MCF 10A (cell line): ENCODE measurements around the gene CNPY1. TPM values are rescaled to one million over a fixed set of nuclear protein-coding genes. Genes with fewer than 3 reads are reported as not detected.

Experiments
- BruUV-seq: library from RNA; stranded (reverse); fragments of 400-500 nt; replicated peaks from 2 replicates; lab custom pipeline; 2021; lab: Mats Ljungman, UMichigan
- CTCF ChIA-PET: fragments of 300-600 bp; sonication (Branson Sonifier 250); formaldehyde crosslinking; extraction: SDS; loops from one replicate; lab custom pipeline; 2021; ENCODE audit warnings: antibody characterized with exemption, inconsistent platforms; lab: Yijun Ruan, JAX
- POLR2A ChIA-PET: fragments of 300-600, 350-650 bp; sonication (Branson Sonifier 250); formaldehyde crosslinking; extraction: SDS; loops from one replicate; lab custom pipeline; 2020; ENCODE audit warnings: antibody characterized with exemption, inconsistent platforms; lab: Yijun Ruan, JAX
- DNase-seq: peaks from one replicate; pipeline ENCODE4 v3.0.0-alpha.2; 2018; ENCODE audit not compliant: unreplicated experiment
- H3K27ac Mint-ChIP-seq: one replicate; pipeline ENCODE4 v1.8.0; 2022; ENCODE audit warnings: mild to moderate bottlenecking, low read depth, mixed read lengths; ENCODE audit not compliant: unreplicated experiment
- H3K27me3 Mint-ChIP-seq: one replicate; pipeline ENCODE4 v1.8.0; 2022; ENCODE audit warnings: mixed read lengths; ENCODE audit not compliant: insufficient read depth, unreplicated experiment
- H3K36me3 Mint-ChIP-seq: one replicate; pipeline ENCODE4 v1.8.0; 2022; ENCODE audit warnings: mild to moderate bottlenecking, moderate library complexity, mixed read lengths; ENCODE audit not compliant: insufficient read depth, unreplicated experiment
- H3K4me1 Mint-ChIP-seq: one replicate; pipeline ENCODE4 v1.8.0; 2022; ENCODE audit warnings: mixed read lengths; ENCODE audit not compliant: insufficient read depth, unreplicated experiment
- H3K4me3 Mint-ChIP-seq: one replicate; pipeline ENCODE4 v1.8.0; 2022; ENCODE audit warnings: mild to moderate bottlenecking, moderate library complexity, mixed read lengths; ENCODE audit not compliant: unreplicated experiment
- H3K9me3 Mint-ChIP-seq: one replicate; pipeline ENCODE4 v1.8.0; 2022; ENCODE audit warnings: mixed read lengths; ENCODE audit not compliant: unreplicated experiment
- intact Hi-C: fragments of 100-400 bp; cut with micrococcal nuclease; formaldehyde crosslinking; loops from 2 replicates; pipeline ENCODE4 v1.14.1; 2022
- total RNA-seq: library from RNA; stranded (reverse); gene quantifications from 2 replicates; pipeline ENCODE4 v1.2.3, GENCODE V29; 2022
- TF ChIP-seq, protein P1 (sequence below): fragments of 200-600 bp; IDR thresholded peaks from one replicate; pipeline ENCODE4 v1.8.0; 2022; ENCODE audit warnings: antibody characterized with exemption, mild to moderate bottlenecking; ENCODE audit not compliant: unreplicated experiment

CNPY1 gene
- total RNA-seq, 1 experiment from 2014 or later: not detected

DNA sequence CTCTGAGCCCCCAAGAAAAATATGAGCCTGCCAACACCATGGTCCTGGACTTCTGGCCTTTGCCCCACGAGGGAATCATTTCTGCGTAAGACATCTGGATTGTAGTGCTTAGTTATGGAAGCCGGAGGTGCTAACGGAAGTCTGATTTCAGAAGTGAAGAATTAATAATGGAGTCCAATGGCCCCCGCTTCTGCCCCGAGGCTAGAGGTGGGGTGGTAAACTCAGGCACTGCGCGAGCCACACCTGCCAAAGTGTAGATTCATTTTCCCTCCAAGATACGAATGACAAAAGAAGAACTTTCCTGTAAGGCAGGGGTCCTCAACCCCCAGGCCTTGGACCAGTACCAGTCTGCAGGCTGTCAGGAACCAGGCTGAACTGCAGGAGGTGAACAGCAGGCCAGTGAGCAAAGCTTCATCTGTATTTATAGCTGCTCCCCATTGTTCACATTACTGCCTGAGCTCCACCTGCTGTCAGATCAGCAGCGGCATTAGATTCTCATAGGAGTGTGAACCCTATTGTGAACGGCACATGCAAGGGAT is 22.3 kb downstream of the CNPY1 start:
- H3K9me3 Mint-ChIP-seq: no peaks in the 10 kb centered on the region
- H3K4me1 Mint-ChIP-seq: no peaks in the 10 kb centered on the region
- POLR2A ChIA-PET: no interaction called here
- peaks cover 80% of the 10 kb centered on the region for H3K27me3 Mint-ChIP-seq
- intact Hi-C loops: no loop called here
- BruUV-seq: no TSS peak
- H3K27ac Mint-ChIP-seq: no peak overlapping the region
- H3K4me3 Mint-ChIP-seq: no peak overlapping the region
- no peak for DNase-seq
- peaks cover 6% of the 10 kb centered on the region for H3K36me3 Mint-ChIP-seq
- CTCF ChIA-PET: interaction anchor here (1.1 kb wide), 1 partner anchor 144 kb away, joined by 3 read pairs; no protein-coding TSS in a partner anchor
- TF ChIP-seq, protein P1, sequence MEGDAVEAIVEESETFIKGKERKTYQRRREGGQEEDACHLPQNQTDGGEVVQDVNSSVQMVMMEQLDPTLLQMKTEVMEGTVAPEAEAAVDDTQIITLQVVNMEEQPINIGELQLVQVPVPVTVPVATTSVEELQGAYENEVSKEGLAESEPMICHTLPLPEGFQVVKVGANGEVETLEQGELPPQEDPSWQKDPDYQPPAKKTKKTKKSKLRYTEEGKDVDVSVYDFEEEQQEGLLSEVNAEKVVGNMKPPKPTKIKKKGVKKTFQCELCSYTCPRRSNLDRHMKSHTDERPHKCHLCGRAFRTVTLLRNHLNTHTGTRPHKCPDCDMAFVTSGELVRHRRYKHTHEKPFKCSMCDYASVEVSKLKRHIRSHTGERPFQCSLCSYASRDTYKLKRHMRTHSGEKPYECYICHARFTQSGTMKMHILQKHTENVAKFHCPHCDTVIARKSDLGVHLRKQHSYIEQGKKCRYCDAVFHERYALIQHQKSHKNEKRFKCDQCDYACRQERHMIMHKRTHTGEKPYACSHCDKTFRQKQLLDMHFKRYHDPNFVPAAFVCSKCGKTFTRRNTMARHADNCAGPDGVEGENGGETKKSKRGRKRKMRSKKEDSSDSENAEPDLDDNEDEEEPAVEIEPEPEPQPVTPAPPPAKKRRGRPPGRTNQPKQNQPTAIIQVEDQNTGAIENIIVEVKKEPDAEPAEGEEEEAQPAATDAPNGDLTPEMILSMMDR: no peak

DNA sequence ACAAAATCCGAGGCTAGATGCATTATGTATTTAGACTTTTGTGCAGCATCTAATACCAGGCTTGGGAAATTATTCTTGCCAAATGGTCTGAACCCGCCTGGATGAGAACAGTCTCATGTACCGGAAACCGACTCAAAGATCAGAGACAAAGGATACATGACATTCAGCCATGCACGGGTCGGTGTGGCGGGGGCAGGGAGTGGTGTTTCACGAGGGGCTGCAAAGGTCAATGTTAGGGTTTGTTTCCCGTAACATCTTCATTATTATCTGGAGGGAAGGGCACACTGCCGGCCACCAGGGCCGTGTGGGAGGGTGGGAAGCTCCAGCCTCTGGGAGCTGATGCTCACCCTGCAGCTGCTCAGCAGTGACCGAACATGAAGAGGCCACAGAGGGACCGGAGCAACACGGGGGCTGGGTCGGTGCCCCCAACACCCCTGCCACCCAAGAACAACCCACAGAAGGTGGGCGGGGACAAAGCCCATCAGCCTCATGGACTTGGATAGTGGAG is 23.1 kb downstream of the CNPY1 start:
- H3K27me3 Mint-ChIP-seq: peaks cover 89% of the 10 kb centered on the region
- CTCF ChIA-PET: interaction anchor here (0.6 kb wide), 1 partner anchor 12 kb away, joined by 3 read pairs; no protein-coding TSS in a partner anchor
- intact Hi-C loops: no loop called here

DNA sequence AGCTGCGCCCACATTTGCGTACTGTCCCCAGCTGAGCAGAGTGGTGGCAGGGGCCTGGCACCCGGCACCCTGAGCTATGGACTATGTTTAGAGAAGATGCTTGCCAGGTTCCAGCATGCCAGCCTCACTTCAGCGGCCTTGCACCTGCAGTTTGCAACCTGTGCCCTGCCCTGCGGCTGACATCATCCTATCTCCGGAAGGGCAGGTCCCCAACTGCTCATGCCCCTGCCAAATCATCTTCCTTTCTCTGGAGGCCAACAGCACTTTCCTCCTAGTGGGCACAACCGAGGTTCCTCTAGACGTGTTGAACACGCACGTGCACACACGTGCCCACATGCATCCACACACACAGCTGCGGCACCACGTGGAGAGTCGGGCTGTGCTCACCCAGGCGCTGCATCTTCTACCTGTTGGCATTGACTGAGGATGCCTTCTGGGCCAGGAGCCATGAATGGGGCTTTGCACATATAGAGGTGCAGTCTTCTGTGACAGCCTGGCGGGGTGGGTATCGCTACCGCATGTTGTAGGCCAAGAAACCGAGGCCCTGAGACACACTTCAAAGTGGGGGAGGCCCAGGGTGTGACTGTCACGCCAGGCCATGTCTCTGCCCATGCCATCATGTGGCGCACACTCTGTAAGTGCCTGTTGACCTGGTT is 24.5 kb downstream of the CNPY1 start:
- no peak overlapping the region for H3K27ac Mint-ChIP-seq
- no peak for DNase-seq
- no TSS peak for BruUV-seq
- peaks cover 6% of the 10 kb centered on the region for H3K36me3 Mint-ChIP-seq
- TF ChIP-seq, protein P1: no peak
- no peaks in the 10 kb centered on the region for H3K9me3 Mint-ChIP-seq
- ChIA-PET POLR2A (no interaction called here), CTCF (no interaction called here)
- no peaks in the 10 kb centered on the region for H3K4me1 Mint-ChIP-seq
- H3K27me3 Mint-ChIP-seq: peaks cover 99% of the 10 kb centered on the region
- intact Hi-C loops: no loop called here
- no peak overlapping the region for H3K4me3 Mint-ChIP-seq

More for the DNA sequence above, 23.1 kb downstream of the CNPY1 start:
- TF ChIP-seq, protein P1: no peak
- Mint-ChIP-seq H3K4me3 (no peak overlapping the region), H3K9me3 (no peaks in the 10 kb centered on the region), H3K4me1 (no peaks in the 10 kb centered on the region), H3K27ac (no peak overlapping the region), H3K36me3 (peaks cover 6% of the 10 kb centered on the region)
- no peak for DNase-seq
- POLR2A ChIA-PET: no interaction called here
- BruUV-seq: no TSS peak

DNA sequence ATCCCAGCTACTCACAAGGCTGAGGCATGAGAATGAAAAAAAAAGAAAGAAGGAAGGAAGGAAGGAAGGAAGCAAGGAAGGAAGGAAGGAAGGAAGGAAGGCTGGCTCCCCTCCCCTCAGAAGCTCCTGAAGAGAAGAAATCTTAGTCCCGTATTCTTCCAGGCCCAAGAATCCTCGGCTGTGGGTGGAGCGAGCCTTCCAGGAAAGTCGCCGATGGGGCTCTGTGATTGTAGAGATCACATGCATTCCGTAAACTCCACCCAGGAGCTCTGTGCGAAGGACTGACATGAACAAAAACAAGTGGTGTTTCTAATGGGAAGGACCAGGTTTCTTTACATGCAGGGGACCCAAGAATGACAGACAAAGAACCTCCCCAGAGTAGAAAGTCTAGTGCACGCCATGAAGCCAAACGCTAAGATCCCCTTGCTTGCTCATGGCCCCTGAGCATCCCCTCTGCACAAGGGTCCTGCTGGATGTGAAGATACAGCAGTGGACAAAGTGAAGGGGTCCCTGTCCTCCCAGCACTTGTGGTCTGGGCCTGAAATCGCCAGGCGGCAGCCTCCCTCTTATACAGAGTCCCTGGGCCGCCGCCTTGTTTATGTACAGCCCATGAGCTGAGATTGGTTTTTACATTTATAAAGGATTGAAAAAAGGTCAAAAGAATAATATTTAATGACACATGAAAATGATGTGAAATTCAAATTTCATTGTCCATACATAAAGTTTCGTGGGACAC is 25.2 kb downstream of the CNPY1 start:
- intact Hi-C loops: no loop called here
- H3K4me3 Mint-ChIP-seq: no peak overlapping the region
- H3K4me1 Mint-ChIP-seq: no peaks in the 10 kb centered on the region
- POLR2A ChIA-PET: no interaction called here
- H3K27ac Mint-ChIP-seq: no peak overlapping the region
- H3K9me3 Mint-ChIP-seq: no peaks in the 10 kb centered on the region
- peaks cover 6% of the 10 kb centered on the region for H3K36me3 Mint-ChIP-seq
- BruUV-seq: no TSS peak
- no peak for DNase-seq
- CTCF ChIA-PET: no interaction called here
- TF ChIP-seq, protein P1: no peak
- peaks cover 99% of the 10 kb centered on the region for H3K27me3 Mint-ChIP-seq
